Activated T-helper 1 cell treated with Interleukin-2 at 50 U/mL for 16 hours (primary cell): Measurements from ENCODE around the gene IGSF9.

Source experiments
- DNase-seq: peaks from one replicate; pipeline ENCODE4 v3.0.0-alpha.2; 2020; ENCODE audit warnings: low read depth

Gene IGSF9

DNA sequence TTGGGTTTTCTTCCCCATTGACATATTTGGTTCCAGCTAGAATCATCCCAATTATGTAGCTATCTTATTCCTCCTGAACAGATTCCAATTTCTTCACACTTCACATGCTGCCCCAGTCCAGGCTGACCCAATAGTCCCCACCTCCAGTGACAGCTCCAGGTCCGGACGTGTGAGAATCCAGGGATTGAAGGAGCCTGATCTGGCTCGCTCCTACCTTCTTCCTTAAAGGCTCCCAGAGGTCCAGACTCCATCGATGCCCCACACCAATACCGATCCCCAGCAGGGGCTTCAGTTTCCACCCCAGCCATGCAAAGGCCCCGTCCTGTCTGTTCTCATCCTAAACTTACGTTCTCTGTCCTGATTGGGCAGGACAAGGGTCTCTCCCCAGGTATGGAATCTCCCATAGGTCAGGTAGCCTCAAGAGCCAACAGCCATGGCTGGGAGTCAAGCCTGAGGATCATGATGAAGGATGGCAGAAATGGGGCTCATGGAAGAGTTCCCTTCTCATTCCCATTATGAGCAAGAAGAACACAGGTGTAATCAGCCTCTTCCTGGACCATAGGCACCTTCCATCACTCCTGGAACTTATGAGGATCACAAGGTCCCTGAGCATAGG, 29.0 kb upstream of the IGSF9 start:
- no peak for DNase-seq

DNA sequence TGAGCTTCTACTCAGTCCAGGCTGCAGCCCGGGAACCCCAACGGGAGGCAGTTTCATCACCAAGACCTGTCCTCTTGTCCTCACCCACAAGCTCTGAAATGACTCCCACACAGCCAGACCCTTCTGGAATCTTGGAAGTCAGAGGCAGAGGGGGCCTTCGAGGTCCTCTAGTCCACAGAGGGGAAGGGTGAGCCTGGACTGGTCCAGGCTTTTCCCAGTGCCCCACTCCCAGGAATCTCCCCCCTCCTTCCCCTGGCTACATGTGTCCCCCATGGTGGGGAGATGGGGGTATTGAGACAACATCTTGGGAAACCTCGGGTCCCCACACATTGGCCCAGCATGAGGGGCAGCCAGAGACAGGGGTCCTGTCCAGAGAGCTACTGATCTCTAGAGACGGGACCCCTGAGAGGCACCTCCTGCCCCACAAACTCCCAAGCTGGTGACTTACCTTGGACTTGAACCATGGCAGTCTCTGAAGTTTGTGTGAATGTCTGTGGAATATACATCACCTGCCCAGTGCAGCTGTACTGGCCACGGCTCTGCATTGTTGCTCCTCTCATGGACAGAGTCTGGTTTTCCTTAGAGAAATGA, 28.0 kb upstream of the IGSF9 start:
- no peak for DNase-seq

- DNase-seq = no peak
Observed at GRCh38 chr1:159972443-159973205, 27.2 kb upstream of the IGSF9 start.

- no peak for DNase-seq
Observed at GRCh38 chr1:159970932-159971342, 25.5 kb upstream of the IGSF9 start.

GRCh38 chr1:159968901-159969300, 23.5 kb upstream of the IGSF9 start:
- DNase-seq = no peak

GRCh38 chr1:159965263-159965662, 19.9 kb upstream of the IGSF9 start:
- no peak for DNase-seq

- no peak for DNase-seq
Observed at GRCh38 chr1:159964144-159964543, 18.7 kb upstream of the IGSF9 start.

DNA sequence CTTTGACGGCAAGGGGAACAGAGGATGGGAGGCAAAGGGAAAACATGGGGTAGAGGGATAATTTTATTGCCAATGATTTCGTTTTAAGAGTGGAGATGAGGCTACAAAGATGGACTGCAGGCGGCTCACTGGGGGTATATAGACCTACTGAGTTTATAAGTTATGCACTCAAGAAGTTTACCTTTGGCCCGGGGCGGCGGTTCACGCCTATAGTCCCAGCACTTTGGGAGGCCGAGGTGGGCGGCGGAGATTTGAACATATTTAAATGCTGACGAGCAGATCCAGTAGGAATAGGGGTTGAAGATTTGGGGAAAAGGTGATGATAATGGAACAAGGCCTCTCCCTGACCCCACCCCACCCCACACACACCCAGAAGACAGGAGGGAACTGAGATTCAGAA, 16.8 kb upstream of the IGSF9 start:
- DNase-seq = no peak

DNA sequence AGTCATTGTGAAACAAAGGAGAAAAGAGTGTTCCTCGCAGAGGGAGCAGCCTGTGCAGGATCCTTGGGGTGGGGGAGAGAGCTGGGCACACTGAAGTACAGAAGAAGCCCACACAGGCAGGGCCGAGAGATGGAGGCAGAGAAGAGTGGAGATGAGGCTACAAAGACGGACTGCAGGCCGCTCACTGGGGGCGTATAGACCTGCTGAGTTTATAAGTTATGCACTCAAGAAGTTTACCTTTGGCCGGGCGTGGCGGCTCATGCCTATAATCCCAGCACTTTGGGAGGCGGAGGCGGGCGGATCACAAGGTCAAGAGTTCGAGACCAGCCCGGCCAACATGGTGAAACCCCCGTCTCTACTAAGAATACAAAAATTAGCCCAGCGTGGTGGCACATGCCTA, 16.2 kb upstream of the IGSF9 start:
- no peak for DNase-seq

DNA sequence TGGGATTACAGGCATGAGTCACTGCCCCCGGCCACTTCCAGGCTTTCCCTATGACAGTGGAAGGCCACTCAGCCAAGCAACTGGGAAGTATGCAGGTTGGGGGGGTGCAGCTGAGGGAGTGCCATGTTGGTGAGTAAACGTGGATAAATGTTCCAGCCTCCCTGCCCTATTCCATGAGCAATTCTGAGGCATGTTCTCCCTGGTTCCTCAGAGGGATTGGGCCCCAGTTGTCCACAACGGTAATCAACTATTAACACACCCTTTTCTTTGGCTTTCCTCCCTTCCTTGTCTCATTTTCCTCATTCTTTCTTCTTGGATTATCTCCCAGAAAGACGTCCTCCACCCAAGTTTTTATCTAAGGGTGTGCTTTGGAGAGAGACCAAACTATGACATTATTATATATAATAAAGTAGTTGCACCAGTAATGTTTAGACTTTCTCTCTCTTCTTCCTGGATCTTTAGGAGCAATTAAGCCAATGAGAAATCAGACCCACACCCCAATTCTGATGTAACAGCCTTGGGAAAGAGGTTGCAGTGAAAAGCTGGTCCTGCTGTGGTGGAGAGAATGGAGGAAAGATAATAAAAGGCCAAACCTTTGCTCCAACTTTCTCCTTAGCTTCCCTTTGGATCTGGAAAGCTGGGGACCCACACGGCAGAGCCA, 15.4 kb upstream of the IGSF9 start:
- no peak for DNase-seq

- no peak for DNase-seq
Observed at GRCh38 chr1:159959451-159959850, 14.0 kb upstream of the IGSF9 start.

GRCh38 chr1:159958719-159959380, 13.4 kb upstream of the IGSF9 start:
- no peak for DNase-seq

DNA sequence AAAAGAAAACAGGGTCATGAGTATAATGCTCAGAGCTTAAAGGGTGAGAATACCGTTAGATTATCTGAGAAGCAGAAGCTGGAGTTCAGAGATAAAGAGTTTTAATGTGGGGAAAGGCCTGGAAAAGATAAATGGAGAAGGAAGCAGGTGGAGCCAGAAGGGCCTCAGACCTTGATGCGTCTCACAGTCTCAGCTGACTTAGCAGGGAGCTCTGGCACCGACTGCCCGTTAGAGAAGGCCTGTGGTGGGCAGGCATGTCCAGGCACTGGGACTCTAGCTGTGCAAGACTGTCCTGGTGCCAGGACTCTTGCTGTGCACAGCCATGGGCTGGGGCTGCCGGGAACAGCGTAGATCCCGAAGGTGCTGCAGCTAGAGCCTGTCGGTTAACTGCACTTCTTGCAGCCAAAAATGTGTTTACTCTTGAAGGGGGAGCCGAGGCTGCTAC, 12.4 kb upstream of the IGSF9 start:
- DNase-seq = no peak

DNA sequence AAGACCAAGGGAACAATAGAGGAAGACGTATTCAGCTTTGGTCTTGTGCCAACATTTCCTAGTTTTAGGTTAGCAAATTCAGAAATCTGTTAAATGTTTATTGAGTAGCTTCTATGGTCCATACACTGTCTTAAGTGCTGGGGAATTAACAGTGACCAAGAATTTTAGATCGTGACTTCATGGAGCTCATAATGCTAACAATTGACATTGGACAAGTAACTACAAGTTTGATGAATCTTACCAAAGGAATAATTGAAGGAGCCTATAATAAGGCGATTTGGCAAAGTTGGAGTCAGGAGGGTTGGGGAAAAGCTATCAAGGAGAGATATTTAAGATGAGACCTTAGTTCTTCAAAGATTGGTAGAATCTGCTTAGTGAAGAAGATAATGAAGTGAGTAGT, 10.0 kb upstream of the IGSF9 start:
- no peak for DNase-seq

GRCh38 chr1:159953536-159954515, 8.4 kb upstream of the IGSF9 start, which contains the start of gene SLAMF9:
SLAMF9 (minus strand) TSS chr1:159954237; CDS start chr1:159954137, 100 bp downstream.
- no peak for DNase-seq

DNA sequence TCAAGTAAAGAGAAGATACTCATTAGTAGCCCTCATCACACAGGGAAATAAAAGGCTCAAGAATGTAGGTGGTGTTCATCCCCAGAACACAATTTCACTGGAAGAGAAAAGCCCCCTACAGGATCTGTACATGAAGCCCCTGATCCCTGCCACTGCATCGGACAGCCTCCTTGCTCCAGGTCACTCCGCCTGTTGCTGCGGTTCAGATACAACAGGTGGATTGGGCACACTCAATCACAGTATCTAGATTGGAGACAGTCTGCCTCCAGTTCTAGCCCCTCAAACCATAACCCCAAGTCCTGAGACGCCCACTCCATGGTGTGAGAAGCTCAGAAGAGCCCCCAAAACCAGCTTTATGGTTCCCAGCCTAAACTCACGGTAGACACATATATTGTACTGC, 7.5 kb upstream of the IGSF9 start:
- no peak for DNase-seq

GRCh38 chr1:159951551-159951950, 6.1 kb upstream of the IGSF9 start:
- no peak for DNase-seq

- DNase-seq = no peak
Observed at GRCh38 chr1:159951016-159951415, 5.6 kb upstream of the IGSF9 start.

DNA sequence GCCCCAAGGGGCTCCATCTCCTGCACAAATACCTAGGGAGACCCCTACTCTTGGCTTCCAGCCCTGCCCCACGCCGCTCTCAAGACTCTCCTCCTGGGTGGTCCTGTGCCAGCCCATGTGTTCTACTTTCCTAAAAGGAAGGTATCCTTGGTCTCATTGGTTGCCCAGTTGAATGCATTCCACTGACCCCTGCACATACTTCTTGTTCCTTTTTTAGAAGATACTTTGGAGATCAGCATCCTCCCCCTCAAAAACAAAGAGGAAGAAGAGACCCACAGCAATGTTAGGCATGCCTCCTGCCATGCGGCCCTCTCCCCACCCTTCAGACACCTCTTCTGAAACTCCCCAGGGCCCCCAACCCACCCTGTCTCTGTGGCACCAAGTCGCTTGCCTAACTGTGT, 4.6 kb upstream of the IGSF9 start:
- DNase-seq = no peak

GRCh38 chr1:159949123-159949522, 3.7 kb upstream of the IGSF9 start:
- DNase-seq = no peak

DNA sequence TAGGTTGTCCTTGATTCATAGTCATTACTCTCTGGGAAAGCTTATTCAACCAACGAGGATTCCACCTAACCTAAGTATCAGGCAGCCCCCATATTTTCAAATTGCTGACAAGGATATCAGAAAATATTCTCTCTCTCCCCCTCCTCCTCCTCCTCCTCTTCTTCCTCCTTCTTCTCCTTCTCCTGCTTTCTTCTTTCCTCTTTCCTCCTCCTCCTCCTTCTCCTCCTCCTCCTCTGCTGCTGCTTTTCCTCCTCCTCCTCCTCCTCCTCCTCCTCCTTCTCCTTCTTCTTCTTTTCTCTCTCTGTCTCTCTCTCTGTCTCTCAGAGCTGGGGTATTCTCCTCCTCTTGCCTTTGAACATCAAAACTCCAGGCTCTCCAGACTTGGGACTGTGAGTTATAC, 2.5 kb upstream of the IGSF9 start:
- no peak for DNase-seq
